Stimulated activated naive CD8-positive, alpha-beta T cell treated with anti-CD3 and anti-CD28 coated beads, Interleukin-15, Interleukin-2, amounts not matched to agents 100 U/mL and 50 U/mL, for 24 hours (primary cell): ENCODE data around the gene ABR.
"Not testable (repeated sequence)": the region's sequence is repeated elsewhere in the genome, so short reads cannot be mapped to it uniquely, and the experiment has no call there.

Source experiments
- ATAC-seq: fragments of 150-1000 bp; cut with Tn5 transposase; one replicate; pipeline ENCODE4 v1.10.0; 2021
- DNase-seq: peaks from one replicate; pipeline ENCODE4 v3.0.0; 2021

Gene ABR

DNA sequence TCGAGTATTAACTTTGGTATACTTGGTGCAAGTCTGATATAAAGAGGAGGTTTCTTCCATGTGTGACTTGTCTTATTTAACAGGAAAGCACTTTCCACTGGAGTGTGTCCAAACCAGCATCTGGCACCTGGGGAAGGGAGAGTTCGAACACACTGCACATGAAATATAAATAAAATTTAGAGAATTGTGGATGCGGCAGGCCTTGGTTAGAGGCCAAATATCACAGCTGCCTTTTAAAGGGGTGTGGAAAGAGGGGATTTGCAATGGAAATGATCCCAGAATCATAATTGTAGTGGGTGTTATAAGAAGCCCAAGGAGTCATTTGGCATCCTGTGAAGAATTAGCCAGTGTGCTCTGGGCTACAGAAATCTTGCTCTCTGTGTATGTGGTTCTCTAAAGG, 195.9 kb downstream of the ABR start:
- no peak for DNase-seq

DNA sequence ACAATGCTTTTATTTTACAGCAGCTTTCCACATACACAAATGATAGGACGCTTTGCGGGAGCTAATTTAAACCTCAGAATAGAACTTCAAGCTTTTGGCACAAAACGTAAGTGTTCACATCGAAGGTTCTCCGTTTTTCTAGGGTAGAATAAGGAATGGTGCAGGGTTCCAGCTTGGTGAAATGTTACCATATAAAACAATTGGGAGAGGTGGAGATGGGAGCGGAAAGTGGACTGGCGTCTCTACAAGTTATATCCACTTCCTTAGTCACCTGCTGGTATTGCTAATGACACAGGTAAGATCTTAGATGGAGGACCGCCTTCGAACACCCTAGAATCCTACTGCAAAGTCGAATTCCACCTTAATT, 198.5 kb downstream of the ABR start:
- DNase-seq (no peak), ATAC-seq (no peak)

More for the DNA sequence above, 195.9 kb downstream of the ABR start:
- no peak for ATAC-seq

GRCh38 chr17:980406-981291, 199.1 kb downstream of the ABR start:
- peak; percentile 72 for DNase-seq
- ATAC-seq, result peak; percentile 76

GRCh38 chr17:979539-980405, 200.0 kb downstream of the ABR start, which contains the start of gene NXN:
Gene NXN (minus strand): TSS chr17:979776.
- peak; percentile 92 for DNase-seq

DNA sequence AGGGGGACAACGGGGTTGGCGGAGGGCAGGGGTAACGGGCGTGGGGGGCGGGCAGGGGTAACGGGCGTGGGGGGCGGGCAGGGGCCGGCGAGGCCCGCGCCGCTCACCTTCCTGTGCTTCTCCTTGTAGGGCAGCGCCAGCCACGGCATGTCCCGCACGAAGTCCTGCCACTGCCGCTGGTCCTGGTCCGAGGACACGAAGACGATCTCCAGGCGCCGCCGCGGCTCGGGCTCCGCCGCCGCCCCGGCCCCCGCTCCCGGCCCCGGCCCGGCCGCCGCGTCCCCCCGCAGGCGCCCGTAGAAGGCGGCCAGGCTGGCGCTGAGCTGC, 200.6 kb downstream of the ABR start:
- DNase-seq, result no peak
- peak; percentile 5 for ATAC-seq

More at GRCh38 chr17:979539-980405, 200.0 kb downstream of the ABR start, which contains the start of gene NXN:
- ATAC-seq, result peak; percentile 87

DNA sequence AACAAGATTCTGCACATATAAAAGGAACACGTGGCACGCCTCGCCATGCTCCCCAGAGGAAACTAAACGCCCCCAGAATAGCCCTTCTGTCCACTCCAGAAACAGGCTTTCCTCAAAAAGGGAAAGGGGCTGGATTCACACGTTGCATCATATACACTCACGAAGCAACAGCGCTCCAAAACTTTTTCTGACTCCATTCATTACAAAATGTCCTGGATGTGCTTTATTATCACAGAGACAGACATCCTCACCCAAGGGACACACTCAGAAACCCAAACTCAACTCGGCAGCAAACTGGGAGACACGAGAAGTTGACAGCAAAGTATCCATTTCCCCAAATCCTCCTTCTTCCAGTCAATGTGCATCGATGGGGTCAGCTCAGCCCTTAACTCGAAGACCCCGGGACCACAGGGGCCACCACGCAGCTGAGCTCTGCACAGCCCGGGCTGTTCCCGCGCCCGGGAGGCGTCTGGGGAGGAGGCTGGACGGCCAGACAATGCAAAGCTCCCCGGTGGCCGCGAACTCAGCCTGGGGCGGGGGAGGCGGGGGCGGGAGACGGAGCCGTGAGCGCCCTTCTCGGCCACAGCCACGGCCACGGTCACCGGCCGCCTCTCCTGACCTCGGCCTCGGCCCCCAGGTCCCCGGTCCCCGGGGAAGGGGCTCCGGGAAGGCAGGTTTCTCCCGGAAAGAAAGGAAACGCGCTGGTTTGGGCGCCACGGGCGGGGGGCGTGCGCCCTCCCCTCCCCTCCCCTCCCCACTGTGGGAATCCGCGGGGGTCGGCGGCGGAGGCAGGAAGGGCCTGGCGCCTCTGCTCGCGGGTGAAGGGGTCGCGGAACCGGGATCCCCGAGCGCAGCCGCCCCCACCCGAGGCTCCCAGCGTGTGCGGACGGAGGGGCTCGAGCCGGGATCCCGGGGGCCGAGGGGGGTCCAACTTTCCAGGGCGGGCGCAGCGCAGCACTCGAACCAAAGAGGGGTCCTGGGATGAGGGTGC, 201.4 kb downstream of the ABR start:
- DNase-seq, result no peak
- no peak for ATAC-seq

GRCh38 chr17:977166-977565, 202.6 kb downstream of the ABR start:
- DNase-seq (no peak), ATAC-seq (no peak)

DNA sequence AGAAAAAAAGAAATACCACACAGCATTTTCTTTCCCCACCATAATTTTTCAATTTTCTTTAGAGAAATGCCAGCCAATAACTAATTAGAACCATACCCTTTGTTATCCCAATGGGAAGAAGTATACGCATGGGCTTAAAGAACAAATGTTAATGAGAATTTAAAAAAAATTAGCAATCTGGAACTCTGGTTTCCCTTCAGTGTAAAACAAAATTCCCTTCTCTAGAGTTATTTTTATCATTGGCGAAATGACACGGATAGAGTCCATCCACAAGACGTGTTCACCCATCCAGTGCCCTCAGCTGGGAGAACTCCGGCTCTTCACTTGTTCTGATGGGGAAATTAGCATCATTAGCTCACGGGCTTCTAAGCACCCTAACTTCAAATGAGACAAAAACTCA, 203.5 kb downstream of the ABR start:
- no peak for ATAC-seq
- no peak for DNase-seq

- DNase-seq (no peak), ATAC-seq (no peak)
Measured at GRCh38 chr17:975371-975915, 204.3 kb downstream of the ABR start.

DNA sequence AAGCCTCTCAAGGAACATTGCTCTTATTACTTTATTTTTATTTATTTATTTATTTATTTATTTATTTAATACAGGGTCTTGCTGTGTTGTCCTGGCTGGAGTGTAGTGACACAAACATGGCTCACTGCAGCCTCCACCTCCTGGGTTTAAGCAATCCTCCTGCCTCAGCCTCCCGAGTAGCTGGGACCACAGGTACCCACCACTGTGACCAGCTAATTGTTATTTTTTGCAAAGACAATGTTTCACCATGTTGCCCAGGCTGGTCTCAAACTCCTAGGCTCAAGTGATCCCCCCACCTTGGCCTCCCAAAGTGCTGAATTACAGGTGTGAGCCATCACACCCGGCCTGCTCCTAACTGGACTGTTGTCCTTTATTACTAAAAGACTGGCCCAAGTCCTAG, 205.0 kb downstream of the ABR start:
- not testable (repeated sequence) for ATAC-seq, DNase-seq

DNA sequence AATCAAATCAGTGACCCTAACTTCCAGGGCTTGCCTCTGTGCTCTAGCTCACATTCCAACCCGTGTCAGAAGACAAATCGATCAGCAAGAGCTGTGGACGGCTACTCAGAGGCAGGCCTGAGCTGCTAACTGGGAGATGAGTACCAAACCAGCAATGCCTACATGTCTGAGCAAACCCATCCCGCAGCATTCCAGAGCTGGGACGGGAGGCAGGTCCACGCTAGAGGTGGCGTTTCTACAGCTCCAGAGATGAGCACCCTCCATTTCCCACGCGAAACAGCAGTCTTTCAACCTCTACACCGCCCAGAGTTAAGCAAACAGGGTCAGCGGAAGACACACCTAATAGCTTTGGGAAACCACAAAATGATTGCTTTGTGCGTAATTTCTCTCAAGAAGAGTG, 206.7 kb downstream of the ABR start:
- no peak for ATAC-seq

GRCh38 chr17:971861-972260, 207.9 kb downstream of the ABR start:
- ATAC-seq, DNase-seq: not testable (repeated sequence)

More for the DNA sequence above, 206.7 kb downstream of the ABR start:
- no peak for DNase-seq

- no peak for ATAC-seq
Measured at GRCh38 chr17:970364-970763, 209.4 kb downstream of the ABR start.

DNA sequence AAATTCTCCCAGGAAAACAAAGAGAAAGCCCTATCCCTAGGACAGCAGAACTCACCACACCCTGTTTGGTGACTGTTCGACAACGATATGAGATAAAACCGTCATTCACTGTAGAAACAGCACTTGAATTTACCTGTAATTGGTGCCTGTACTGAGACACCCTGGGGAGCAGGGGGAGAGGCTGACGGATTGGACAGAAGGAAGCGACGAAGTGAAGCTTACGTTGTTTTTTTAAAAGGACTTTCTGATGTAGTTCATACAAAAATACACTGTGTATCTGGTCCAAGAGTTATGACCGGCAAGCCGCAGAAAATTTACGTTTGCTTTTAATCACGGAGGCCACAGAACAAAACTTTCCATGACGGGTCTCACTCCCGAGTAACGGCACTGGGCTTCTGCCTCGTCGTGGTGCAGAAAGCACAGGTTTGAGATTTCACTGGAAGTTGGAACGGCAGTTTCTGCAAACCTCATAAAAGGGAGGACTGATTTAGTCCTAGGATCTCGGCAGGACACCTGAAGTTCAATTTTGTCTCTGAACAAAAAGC, 209.9 kb downstream of the ABR start:
- no peak for DNase-seq
- no peak for ATAC-seq

More at GRCh38 chr17:970364-970763, 209.4 kb downstream of the ABR start:
- no peak for DNase-seq

DNA sequence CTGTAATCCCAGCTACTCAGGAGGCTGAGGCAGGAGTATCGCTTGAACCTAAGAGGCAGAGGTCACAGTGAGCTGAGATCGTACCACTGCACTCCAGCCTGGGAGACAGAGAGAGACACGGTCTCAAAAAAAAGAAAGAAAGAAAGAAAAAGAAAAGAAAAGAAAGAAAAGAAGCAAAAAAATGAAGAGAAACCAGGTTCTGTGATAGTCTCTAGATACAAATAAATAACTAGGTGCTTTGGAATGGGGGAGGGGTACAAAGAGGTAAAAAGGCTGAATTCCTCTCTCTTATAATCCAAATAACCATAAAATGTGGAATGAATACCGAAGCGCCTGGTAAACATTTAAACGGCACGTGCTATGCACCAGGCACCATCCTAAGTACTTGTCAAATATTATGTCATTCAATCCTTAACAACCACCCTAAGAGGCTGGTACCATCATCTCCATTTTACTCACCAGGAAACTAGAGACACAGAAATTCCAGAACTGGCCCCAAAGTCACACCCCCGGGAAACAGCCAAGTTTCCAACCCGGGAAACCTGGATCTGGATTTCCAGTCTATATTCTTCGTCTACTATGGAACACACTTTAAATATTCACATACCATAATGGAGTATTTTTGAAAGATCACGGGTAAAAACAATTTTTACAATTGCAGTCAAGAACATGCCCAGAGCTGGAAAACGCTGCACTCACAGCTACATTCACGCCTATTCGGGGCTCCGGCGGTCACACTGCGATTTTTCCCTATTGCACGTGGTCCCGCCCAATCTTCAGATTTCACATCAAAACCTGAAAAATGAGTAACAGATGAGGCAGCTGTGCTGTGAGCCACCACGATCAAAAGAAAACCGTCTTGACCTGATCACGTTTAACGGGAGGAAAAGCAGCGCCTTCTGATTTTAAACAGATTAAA, 210.7 kb downstream of the ABR start:
- ATAC-seq, result no peak
- DNase-seq, result no peak

DNA sequence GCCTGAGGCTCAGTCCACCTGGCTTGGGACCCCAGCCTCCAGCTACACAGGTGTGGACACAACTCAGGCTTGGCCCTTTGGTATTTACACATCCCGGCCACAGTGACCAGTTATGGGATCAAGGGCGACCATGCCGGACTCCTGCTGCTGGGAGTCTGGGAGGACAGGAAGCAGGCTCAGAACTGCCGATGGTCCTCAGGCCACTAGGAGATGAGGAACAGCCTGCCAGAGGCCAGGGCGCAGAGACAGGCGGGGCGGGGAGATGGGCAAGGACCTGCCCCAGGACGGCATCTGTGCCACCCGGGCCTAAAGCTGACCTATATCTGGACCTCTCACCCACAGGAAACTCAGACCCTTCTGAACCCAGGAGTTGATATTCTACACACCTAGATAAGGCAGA, 212.7 kb downstream of the ABR start:
- ATAC-seq (no peak), DNase-seq (no peak)

DNA sequence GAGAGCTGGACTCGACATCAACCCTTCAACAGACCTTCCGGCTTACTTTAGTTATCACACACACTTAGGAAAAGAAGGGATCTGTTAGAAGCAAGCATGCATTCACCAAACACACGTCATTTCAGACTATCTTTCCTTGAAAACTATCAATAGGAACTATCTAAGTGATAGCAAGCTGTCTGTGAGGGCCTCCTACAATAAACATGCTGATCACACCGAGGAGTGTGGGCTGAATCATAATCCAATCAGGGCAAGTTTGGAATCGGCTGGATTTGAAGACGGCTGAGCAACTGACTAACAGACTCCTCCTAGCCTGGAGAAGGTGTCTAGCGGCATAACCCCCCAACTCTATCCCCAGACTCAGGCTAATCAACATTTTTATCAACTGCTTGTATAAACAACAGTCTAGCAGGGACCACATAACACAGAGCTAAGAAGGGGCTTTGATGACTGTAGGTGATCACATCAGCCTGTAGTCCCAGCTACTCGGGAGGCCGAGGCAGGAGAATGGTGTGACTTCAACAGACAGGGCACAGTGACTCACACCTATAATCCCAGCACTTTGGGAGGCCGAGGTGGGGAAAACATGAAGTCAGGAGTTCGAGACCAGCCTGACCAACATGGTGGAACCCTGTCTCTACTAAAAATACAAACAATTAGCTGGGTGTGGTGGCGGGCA, 214.3 kb downstream of the ABR start:
- ATAC-seq, result no peak
- DNase-seq, result no peak

DNA sequence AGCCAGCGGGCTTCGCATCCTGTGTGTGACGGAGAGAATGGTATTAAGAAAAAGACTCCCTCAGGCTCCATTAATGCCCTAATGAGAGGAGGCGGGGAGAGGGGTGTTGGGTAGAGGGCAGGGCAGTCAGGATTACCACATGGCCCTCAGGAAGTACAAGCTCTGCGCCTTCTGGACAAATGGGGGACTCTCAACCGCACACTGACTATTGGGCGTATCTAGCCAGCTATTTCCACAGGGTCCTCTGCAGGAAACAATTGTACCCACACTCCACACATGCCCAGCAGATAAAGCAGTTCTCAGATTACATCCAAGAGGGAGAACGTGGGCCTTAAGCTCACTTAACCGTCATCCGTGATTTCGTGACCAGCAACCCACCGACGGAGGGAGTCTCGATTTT, 214.9 kb downstream of the ABR start:
- DNase-seq (no peak), ATAC-seq (no peak)

DNA sequence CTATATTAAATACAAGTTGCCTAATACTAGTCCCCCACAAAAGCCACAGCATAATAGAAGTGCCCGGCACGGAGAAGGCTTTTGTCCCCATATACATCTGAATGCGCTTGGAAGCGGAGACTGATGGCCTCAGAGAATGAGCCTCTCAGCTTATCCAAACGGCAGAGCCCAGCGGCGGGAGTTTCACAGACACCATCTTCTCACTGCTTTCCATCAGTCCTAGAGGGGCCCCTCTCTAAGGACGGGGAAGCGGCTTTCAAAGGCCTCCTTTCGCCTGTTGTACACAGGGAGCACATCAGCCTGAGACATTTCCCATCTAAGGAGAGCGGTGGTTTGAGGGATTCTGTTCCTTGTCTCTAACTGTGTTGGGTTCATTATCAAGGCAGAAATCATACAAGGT, 217.1 kb downstream of the ABR start:
- ATAC-seq, result no peak
- no peak for DNase-seq

- DNase-seq (no peak), ATAC-seq (no peak)
Measured at GRCh38 chr17:962166-962565, 217.6 kb downstream of the ABR start.
